K562 (cell line): ENCODE results near the gene GALNS. TPM values are rescaled to one million over a fixed set of nuclear protein-coding genes. Genes with fewer than 3 reads are reported as not detected.

Source experiments
- ATAC-seq: fragments of 200-7000 bp; cut with Tn5 transposase; 3 replicates; pipeline ENCODE4 v1.9.1; 2020; ENCODE audit warnings: moderate library complexity
- BruUV-seq: library from RNA; stranded (reverse); fragments of 400-500 nt; replicated peaks from 2 replicates; lab custom pipeline; 2021; lab: Mats Ljungman, UMichigan
- CTCF ChIA-PET: fragments of 300-600 bp; formaldehyde crosslinking; extraction: SDS; loops from one replicate; lab custom pipeline; 2021; ENCODE audit warnings: low intra/inter-chr PET ratio; lab: Yijun Ruan, JAX
- POLR2A ChIA-PET: fragments of 300-600, 350-650 bp; sonication (Branson Sonifier 250); formaldehyde crosslinking; extraction: SDS; loops from one replicate; lab custom pipeline; 2021; ENCODE audit warnings: antibody characterized with exemption, inconsistent platforms; lab: Yijun Ruan, JAX
- DNase-seq, 4 experiments: peaks; one replicate each; pipeline versions ENCODE4 v3.0.0 to v3.0.0-alpha.2; 2011 to 2018; ENCODE audit warnings: low spot score in 3 of 4, mixed read lengths in 3 of 4; ENCODE audit errors: extremely low read depth in 1 of 4
- FAIRE-seq: peaks from 2 replicates; lab custom pipeline; 2011; peaks lifted over from hg19 to GRCh38; lab: Jason Lieb, UNC
- H2AFZ ChIP-seq: 2 replicates; pipeline ENCODE4 v1.6.0; 2011; ENCODE audit warnings: low read depth, low read length, control low read depth, inconsistent platforms
- H3K27ac ChIP-seq: fragments of 200-600 bp; 3 replicates; pipeline ENCODE4 v1.8.0; 2011; ENCODE audit warnings: low read depth, mild to moderate bottlenecking, control low read depth, inconsistent platforms, low read length, moderate library complexity, mixed read lengths; ENCODE audit errors: extremely low read depth
- H3K27me3 ChIP-seq, 2 experiments: fragments of 300-600 bp in 1 of 2; 2 replicates in 1 of 2; 3 replicates in 1 of 2; pipeline versions ENCODE4 v1.6.0 to v1.8.0; 2011; ENCODE audit warnings: inconsistent platforms in 2 of 2, low read length in 2 of 2, mild to moderate bottlenecking in 1 of 2, mixed read lengths in 1 of 2, moderate library complexity in 1 of 2; ENCODE audit not compliant: control insufficient read depth in 2 of 2, insufficient read depth in 2 of 2
- H3K36me3 ChIP-seq: fragments of 300-600 bp; 3 replicates; pipeline ENCODE4 v1.8.0; 2011; ENCODE audit warnings: mild to moderate bottlenecking, low read length, inconsistent platforms; ENCODE audit not compliant: control insufficient read depth, insufficient read depth
- H3K4me1 ChIP-seq, 2 experiments: fragments of 200-600 bp in 1 of 2; replicated peaks in 1 of 2; 2 replicates in 1 of 2; 3 replicates in 1 of 2; pipeline versions ENCODE4 v1.5.1 to v1.8.0; 2011; ENCODE audit warnings: inconsistent platforms in 2 of 2, low read length in 2 of 2, mild to moderate bottlenecking in 1 of 2, mixed read lengths in 1 of 2, moderate library complexity in 1 of 2; ENCODE audit not compliant: control insufficient read depth in 2 of 2, insufficient read depth in 2 of 2
- H3K4me2 ChIP-seq: 2 replicates; pipeline ENCODE4 v1.6.1; 2011; ENCODE audit warnings: low read length, control low read depth, inconsistent platforms, mixed read lengths; ENCODE audit not compliant: insufficient read depth
- H3K4me3 ChIP-seq: fragments of 200-600 bp; sonication (generic), shearing (Covaris generic); 2 replicates; pipeline ENCODE4 v1.5.1; 2016; ENCODE audit warnings: control low read depth, inconsistent platforms
- H3K79me2 ChIP-seq: fragments of 200-600 bp; 3 replicates; pipeline ENCODE4 v1.8.0; 2011; ENCODE audit warnings: low read length, inconsistent platforms; ENCODE audit not compliant: control insufficient read depth, insufficient read depth
- H3K9ac ChIP-seq, 2 experiments: 2 replicates each; pipeline versions ENCODE4 v1.6.0 to v1.6.1; 2011; ENCODE audit warnings: low read depth in 2 of 2, low read length in 2 of 2, control low read depth in 1 of 2, inconsistent platforms in 1 of 2, mild to moderate bottlenecking in 1 of 2, mixed read lengths in 1 of 2; ENCODE audit not compliant: insufficient read depth in 1 of 2
- H3K9me1 ChIP-seq: one replicate; pipeline ENCODE4 v1.6.0; 2011; ENCODE audit warnings: inconsistent platforms, mild to moderate bottlenecking, low read length, moderate library complexity; ENCODE audit not compliant: control insufficient read depth, insufficient read depth
- H3K9me3 ChIP-seq: replicated peaks from 2 replicates; pipeline ENCODE4 v1.5.1; 2011; ENCODE audit warnings: low read depth, low read length, inconsistent platforms; ENCODE audit not compliant: control insufficient read depth, insufficient read depth
- H4K20me1 ChIP-seq: replicated peaks from 2 replicates; pipeline ENCODE4 v1.6.1; 2011; ENCODE audit warnings: low read length, inconsistent platforms, mixed read lengths; ENCODE audit not compliant: control insufficient read depth, insufficient read depth
- CCNT2 ChIP-seq: IDR thresholded peaks from 2 replicates; pipeline ENCODE4 v1.6.1; 2011; ENCODE audit warnings: borderline replicate concordance, low read depth, mild to moderate bottlenecking, moderate library complexity, mixed read lengths, low read length; ENCODE audit not compliant: insufficient read length; ENCODE audit errors: extremely low read depth
- HMGN3 ChIP-seq: IDR thresholded peaks from 2 replicates; pipeline ENCODE4 v1.6.1; 2011; ENCODE audit warnings: borderline replicate concordance, low read depth, mild to moderate bottlenecking, mixed read lengths, low read length; ENCODE audit not compliant: insufficient read length; ENCODE audit errors: extremely low read depth
- KAT7 ChIP-seq: sonication (generic); formaldehyde crosslinking; IDR thresholded peaks from 2 replicates; pipeline ENCODE4 v1.8.0; 2022; ENCODE audit warnings: missing genetic modification reagents, mild to moderate bottlenecking, borderline replicate concordance
- NELFE ChIP-seq: IDR thresholded peaks from 2 replicates; pipeline ENCODE4 v1.6.1; 2011; ENCODE audit warnings: mild to moderate bottlenecking; ENCODE audit not compliant: insufficient read depth, insufficient read length
- PCBP1 ChIP-seq: fragments of 200-400 bp; formaldehyde crosslinking; IDR thresholded peaks from 2 replicates; pipeline ENCODE4 v1.6.1; 2018; ENCODE audit warnings: mild to moderate bottlenecking, low read depth, low read length; ENCODE audit not compliant: poor library complexity, severe bottlenecking
- POLR2G ChIP-seq: fragments of 200-400 bp; formaldehyde crosslinking; IDR thresholded peaks from 2 replicates; pipeline ENCODE4 v1.6.1; 2017; ENCODE audit warnings: low read depth, mild to moderate bottlenecking, antibody characterized with exemption, low read length, moderate library complexity
- RBM14 ChIP-seq: fragments of 200-400 bp; formaldehyde crosslinking; IDR thresholded peaks from 2 replicates; pipeline ENCODE4 v1.6.1; 2018; ENCODE audit warnings: low read depth, mild to moderate bottlenecking, low read length, moderate library complexity, borderline replicate concordance; ENCODE audit not compliant: insufficient read depth
- RBM22 ChIP-seq: fragments of 200-400 bp; formaldehyde crosslinking; IDR thresholded peaks from 2 replicates; pipeline ENCODE4 v1.6.1; 2018; ENCODE audit warnings: low read length, low read depth; ENCODE audit not compliant: poor library complexity, severe bottlenecking
- TEAD4 ChIP-seq, 2 experiments: sonication (generic) in 1 of 2; formaldehyde crosslinking in 1 of 2; IDR thresholded peaks; 2 replicates each; pipeline versions ENCODE4 v1.6.1 to v1.8.0; 2012 to 2022; ENCODE audit warnings: borderline replicate concordance in 1 of 2, inconsistent platforms in 1 of 2, low read length in 1 of 2, mild to moderate bottlenecking in 1 of 2, missing genetic modification reagents in 1 of 2
- YBX1 ChIP-seq: fragments of 450-650 bp; IDR thresholded peaks from 2 replicates; pipeline ENCODE4 v1.7.1; 2016; ENCODE audit warnings: mild to moderate bottlenecking
- ZNF324 ChIP-seq: fragments of 250-450 bp; sonication (Bioruptor Pico); IDR thresholded peaks from 2 replicates; pipeline ENCODE4 v1.4.0; 2020; ENCODE audit warnings: mild to moderate bottlenecking
- WGBS: fragments of 100-300 bp; shearing (Covaris generic); methylation state at CpG from one replicate; pipeline ENCODE4 v1.1.6; 2016; ENCODE audit warnings: low coverage, mixed read lengths; ENCODE audit not compliant: insufficient coverage; ENCODE audit errors: missing lambda C conversion rate; 5-methylcytosine and 5-hydroxymethylcytosine counted together
- in situ Hi-C: fragments of 300-500 bp; cut with MboI; formaldehyde crosslinking; loops from 4 replicates; pipeline ENCODE4 v1.15.0; 2018; ENCODE audit warnings: inconsistent platforms, mixed read lengths
- intact Hi-C: fragments of 100-400 bp; cut with micrococcal nuclease; formaldehyde crosslinking; loops from 2 replicates; pipeline ENCODE4 v1.14.2; 2022
- polyA plus RNA-seq, 8 experiments: library from polyadenylated mRNA; depleted of rRNA in 4 of 8; stranded (reverse) in 5 of 8; unstranded in 3 of 8; fragments of >200 nt; fragmentation: Nextera tagmentation in 2 of 8; fragmentation: Illumina TruSeq in 1 of 8; extraction: Ambion mirVana in 2 of 8; extraction: Trizol in 1 of 8; gene quantifications; 2 replicates each; pipeline versions ENCODE4 v1.2.1 to v1.2.3, GENCODE V29; 2011 to 2014; ENCODE audit warnings: inconsistent platforms in 1 of 8, missing spikeins in 1 of 8
- total RNA-seq, 7 experiments: library from RNA; depleted of rRNA in 6 of 7; stranded (reverse); fragments of >200 nt in 6 of 7; fragmentation: Illumina TruSeq in 2 of 7; extraction: Trizol in 2 of 7; gene quantifications; 2 replicates each; pipeline versions ENCODE4 v1.2.1 to v1.2.3, GENCODE V29; 2011 to 2021; ENCODE audit warnings: low replicate concordance in 1 of 7
- TF ChIP-seq, protein P1 (sequence below): fragments of 250-450 bp; sonication (Bioruptor Pico); IDR thresholded peaks from 2 replicates; pipeline ENCODE4 v1.4.0; 2020; ENCODE audit warnings: mild to moderate bottlenecking, moderate library complexity, borderline replicate concordance
- TF ChIP-seq, protein P2 (sequence below): sonication (generic); formaldehyde crosslinking; IDR thresholded peaks from 2 replicates; pipeline ENCODE4 v1.8.1; 2023; ENCODE audit warnings: mild to moderate bottlenecking, missing genetic modification reagents
- TF ChIP-seq, protein P3 (sequence below): fragments of 450-650 bp; formaldehyde crosslinking; conservative IDR thresholded peaks from 2 replicates; pipeline ENCODE4 v1.4.0; 2022; ENCODE audit warnings: mild to moderate bottlenecking, missing genetic modification characterization

Gene GALNS
- total and polyA plus RNA-seq, 9 of the 15 experiments (the other 6 are each of a cell fraction or from before 2014, with no cell fraction given) = 0.38 to 13.2 (median 4.3) TPM

DNA sequence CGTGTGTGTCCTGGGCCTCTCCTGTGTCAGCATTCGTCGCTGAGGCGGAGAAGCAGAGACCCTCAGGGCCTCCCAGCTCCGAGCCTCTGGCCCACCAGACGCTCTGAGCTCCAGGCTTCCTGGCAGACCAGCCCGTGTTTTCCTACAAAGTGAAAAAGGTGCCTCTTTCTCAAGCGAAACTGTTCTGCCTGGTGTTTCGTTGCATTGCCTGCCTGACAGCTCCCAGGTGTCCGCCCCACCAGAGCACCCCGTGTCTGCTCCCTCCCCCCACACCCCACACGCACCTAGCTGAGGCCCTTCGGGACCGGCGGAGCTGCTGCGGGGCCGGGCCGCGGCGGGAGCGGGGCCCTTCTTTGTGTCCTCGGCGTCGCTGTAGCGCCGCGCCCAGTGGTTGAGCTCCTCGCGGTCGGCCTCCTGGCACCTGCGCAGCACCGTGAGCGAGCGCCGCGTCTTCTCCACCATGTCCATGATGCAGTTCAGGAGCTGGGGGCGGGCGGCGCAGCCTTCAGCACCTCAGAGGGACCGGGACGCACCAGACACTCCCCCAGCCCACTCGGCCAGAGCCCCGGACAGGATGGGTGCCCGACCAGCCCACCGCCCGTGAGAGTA lies 24.4 kb upstream of the GALNS start:
- CTCF ChIA-PET = no interaction called here

More for the DNA sequence above, 24.4 kb upstream of the GALNS start:
- TF ChIP-seq POLR2G (peak; percentile 72), KAT7 (CRISPR knock-in tag) (no peak), RBM22 (peak; percentile 97), PCBP1 (peak; percentile 69), CCNT2 (peak; percentile 16), RBM14 (peak; percentile 76; the same call in 1 of the 2 replicates), YBX1 (no peak), HMGN3 (peak; percentile 13), TEAD4 (IDR thresholded peaks at IDR 0.05; ENCODE audit: low read length) (no peak), TEAD4 (CRISPR knock-in tag; IDR thresholded peaks at IDR 0.05; ENCODE audit: borderline replicate concordance) (no peak), ZNF324 (CRISPR knock-in tag) (no peak), NELFE (no peak)
- TF ChIP-seq, protein P1, sequence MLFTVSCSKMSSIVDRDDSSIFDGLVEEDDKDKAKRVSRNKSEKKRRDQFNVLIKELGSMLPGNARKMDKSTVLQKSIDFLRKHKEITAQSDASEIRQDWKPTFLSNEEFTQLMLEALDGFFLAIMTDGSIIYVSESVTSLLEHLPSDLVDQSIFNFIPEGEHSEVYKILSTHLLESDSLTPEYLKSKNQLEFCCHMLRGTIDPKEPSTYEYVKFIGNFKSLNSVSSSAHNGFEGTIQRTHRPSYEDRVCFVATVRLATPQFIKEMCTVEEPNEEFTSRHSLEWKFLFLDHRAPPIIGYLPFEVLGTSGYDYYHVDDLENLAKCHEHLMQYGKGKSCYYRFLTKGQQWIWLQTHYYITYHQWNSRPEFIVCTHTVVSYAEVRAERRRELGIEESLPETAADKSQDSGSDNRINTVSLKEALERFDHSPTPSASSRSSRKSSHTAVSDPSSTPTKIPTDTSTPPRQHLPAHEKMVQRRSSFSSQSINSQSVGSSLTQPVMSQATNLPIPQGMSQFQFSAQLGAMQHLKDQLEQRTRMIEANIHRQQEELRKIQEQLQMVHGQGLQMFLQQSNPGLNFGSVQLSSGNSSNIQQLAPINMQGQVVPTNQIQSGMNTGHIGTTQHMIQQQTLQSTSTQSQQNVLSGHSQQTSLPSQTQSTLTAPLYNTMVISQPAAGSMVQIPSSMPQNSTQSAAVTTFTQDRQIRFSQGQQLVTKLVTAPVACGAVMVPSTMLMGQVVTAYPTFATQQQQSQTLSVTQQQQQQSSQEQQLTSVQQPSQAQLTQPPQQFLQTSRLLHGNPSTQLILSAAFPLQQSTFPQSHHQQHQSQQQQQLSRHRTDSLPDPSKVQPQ = no peak
- TF ChIP-seq, protein P2, sequence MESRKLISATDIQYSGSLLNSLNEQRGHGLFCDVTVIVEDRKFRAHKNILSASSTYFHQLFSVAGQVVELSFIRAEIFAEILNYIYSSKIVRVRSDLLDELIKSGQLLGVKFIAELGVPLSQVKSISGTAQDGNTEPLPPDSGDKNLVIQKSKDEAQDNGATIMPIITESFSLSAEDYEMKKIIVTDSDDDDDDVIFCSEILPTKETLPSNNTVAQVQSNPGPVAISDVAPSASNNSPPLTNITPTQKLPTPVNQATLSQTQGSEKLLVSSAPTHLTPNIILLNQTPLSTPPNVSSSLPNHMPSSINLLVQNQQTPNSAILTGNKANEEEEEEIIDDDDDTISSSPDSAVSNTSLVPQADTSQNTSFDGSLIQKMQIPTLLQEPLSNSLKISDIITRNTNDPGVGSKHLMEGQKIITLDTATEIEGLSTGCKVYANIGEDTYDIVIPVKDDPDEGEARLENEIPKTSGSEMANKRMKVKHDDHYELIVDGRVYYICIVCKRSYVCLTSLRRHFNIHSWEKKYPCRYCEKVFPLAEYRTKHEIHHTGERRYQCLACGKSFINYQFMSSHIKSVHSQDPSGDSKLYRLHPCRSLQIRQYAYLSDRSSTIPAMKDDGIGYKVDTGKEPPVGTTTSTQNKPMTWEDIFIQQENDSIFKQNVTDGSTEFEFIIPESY (CRISPR knock-in tag) = peak; percentile 54; the same call in 1 of the 2 replicates
- TF ChIP-seq, protein P3, sequence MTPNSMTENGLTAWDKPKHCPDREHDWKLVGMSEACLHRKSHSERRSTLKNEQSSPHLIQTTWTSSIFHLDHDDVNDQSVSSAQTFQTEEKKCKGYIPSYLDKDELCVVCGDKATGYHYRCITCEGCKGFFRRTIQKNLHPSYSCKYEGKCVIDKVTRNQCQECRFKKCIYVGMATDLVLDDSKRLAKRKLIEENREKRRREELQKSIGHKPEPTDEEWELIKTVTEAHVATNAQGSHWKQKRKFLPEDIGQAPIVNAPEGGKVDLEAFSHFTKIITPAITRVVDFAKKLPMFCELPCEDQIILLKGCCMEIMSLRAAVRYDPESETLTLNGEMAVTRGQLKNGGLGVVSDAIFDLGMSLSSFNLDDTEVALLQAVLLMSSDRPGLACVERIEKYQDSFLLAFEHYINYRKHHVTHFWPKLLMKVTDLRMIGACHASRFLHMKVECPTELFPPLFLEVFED (CRISPR knock-in tag) = no peak
- no peak overlapping the region; a peak in 1 of 4 replicates for H3K9ac ChIP-seq
- H3K4me3 ChIP-seq = no peak overlapping the region
- 99% methylated on average over 14 of the region's 46 CpGs for WGBS
- DNase-seq = no peak
- no peaks in the 10 kb centered on the region for H3K27me3 ChIP-seq
- no TSS peak for BruUV-seq
- POLR2A ChIA-PET = interaction anchor here (0.5 to 0.6 kb wide), 2 partner anchors 24 to 209 kb away, joined by 3 to 4 read pairs; no protein-coding TSS in a partner anchor
- H3K27ac ChIP-seq = no peak overlapping the region
- H3K36me3 ChIP-seq = peaks cover 100% of the 10 kb centered on the region
- H3K4me2 ChIP-seq = no peak overlapping the region
- 0 out of 3 replicates have a peak, but pooled peaks cover 4% of the 10 kb centered on the region for H3K79me2 ChIP-seq
- FAIRE-seq = no peak
- no peak overlapping the region for H2AFZ ChIP-seq
- no peaks in the 10 kb centered on the region for H4K20me1 ChIP-seq
- no peak for ATAC-seq
- in situ Hi-C loops (no loop called here), intact Hi-C loops (no loop called here)
- H3K4me1 ChIP-seq = peaks cover 0 to 78% of the 10 kb centered on the region in 2 experiments; a peak in 2 of 5 replicates
- no peaks in the 10 kb centered on the region for H3K9me1 ChIP-seq
- no peaks in the 10 kb centered on the region for H3K9me3 ChIP-seq
